AG04449 (cell line): Measurements from ENCODE around the gene CDC14A.

Experiments used
- CTCF ChIA-PET: fragments of 350-600 bp; formaldehyde crosslinking; extraction: SDS; loops from one replicate; lab custom pipeline; 2021; ENCODE audit warnings: antibody characterized with exemption; lab: Yijun Ruan, JAX
- POLR2A ChIA-PET: fragments of 400-600, 350-600 bp; formaldehyde crosslinking; extraction: SDS; loops from one replicate; lab custom pipeline; 2020; ENCODE audit warnings: antibody characterized with exemption, inconsistent platforms; lab: Yijun Ruan, JAX
- DNase-seq: peaks from one replicate; pipeline ENCODE4 v3.0.0-alpha.2; 2010; ENCODE audit warnings: low read depth, low spot score
- H3K4me3 ChIP-seq: 2 replicates; pipeline ENCODE4 v1.5.1; 2011; ENCODE audit warnings: low read depth, mild to moderate bottlenecking, control low read depth, low read length
- TF ChIP-seq, protein P1 (sequence below): IDR thresholded peaks from one replicate; pipeline ENCODE4 v1.5.1; 2011; ENCODE audit warnings: mild to moderate bottlenecking, moderate library complexity, low read length, control low read depth, inconsistent platforms; ENCODE audit not compliant: insufficient read depth; ENCODE audit errors: missing control alignments

Gene CDC14A

GRCh38 chr1:100359139-100359538 lies 6.8 kb downstream of the CDC14A start:
- no peak for DNase-seq
- POLR2A ChIA-PET, result no interaction called here
- CTCF ChIA-PET, result interaction anchor here (0.8 kb wide), 1 partner anchor 168 kb away, joined by 3 read pairs; no protein-coding TSS in a partner anchor
- H3K4me3 ChIP-seq, result no peak overlapping the region
- TF ChIP-seq, protein P1, sequence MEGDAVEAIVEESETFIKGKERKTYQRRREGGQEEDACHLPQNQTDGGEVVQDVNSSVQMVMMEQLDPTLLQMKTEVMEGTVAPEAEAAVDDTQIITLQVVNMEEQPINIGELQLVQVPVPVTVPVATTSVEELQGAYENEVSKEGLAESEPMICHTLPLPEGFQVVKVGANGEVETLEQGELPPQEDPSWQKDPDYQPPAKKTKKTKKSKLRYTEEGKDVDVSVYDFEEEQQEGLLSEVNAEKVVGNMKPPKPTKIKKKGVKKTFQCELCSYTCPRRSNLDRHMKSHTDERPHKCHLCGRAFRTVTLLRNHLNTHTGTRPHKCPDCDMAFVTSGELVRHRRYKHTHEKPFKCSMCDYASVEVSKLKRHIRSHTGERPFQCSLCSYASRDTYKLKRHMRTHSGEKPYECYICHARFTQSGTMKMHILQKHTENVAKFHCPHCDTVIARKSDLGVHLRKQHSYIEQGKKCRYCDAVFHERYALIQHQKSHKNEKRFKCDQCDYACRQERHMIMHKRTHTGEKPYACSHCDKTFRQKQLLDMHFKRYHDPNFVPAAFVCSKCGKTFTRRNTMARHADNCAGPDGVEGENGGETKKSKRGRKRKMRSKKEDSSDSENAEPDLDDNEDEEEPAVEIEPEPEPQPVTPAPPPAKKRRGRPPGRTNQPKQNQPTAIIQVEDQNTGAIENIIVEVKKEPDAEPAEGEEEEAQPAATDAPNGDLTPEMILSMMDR, result no peak

DNA sequence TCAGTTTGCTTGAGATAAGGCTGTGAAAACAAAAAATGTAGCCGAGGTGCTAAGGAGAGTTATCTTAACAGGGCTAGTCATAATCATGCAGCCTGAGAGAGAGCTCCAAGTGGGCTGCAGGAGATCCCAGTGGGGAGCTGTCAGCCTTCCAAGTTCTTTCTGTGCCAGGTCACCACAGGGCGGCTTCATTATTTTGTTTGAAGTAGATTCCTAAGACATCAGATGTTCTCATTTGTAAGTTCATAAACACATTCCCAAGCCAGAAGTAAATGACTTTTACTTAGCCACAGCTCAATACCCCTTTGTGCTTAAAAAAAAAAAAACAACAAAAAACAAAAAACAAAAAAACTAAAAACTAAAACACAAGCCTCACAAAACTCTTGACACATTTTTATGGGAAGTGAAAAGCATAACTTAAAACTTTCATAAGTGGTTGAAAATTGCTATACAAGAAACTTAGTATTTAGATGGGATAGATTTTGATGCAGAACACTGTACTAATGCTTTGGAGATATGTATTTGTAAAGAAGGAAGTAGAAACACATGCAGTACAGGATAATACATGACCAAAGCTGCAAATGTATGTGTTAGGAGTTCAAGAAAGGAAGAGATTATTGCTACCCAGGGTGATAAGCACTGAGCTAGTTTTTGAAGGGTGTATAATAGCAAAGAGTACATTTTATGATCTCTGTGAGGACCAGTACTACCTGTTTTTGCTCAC lies 8.6 kb downstream of the CDC14A start:
- H3K4me3 ChIP-seq, result no peak overlapping the region
- POLR2A ChIA-PET, result no interaction called here
- no peak for DNase-seq
- CTCF ChIA-PET, result no interaction called here
- TF ChIP-seq, protein P1, result no peak

- TF ChIP-seq, protein P1, result no peak
- no peak overlapping the region for H3K4me3 ChIP-seq
- ChIA-PET CTCF (no interaction called here), POLR2A (no interaction called here)
- no peak for DNase-seq
Observed at GRCh38 chr1:100361511-100362089, 9.3 kb downstream of the CDC14A start.

GRCh38 chr1:100362821-100363466 lies 10.6 kb downstream of the CDC14A start:
- H3K4me3 ChIP-seq, result no peak overlapping the region
- no peak for DNase-seq
- TF ChIP-seq, protein P1, result no peak
- CTCF ChIA-PET, result interaction anchor here (1.6 kb wide), 1 partner anchor 10 kb away, joined by 5 read pairs; no protein-coding TSS in a partner anchor
- POLR2A ChIA-PET, result no interaction called here

DNA sequence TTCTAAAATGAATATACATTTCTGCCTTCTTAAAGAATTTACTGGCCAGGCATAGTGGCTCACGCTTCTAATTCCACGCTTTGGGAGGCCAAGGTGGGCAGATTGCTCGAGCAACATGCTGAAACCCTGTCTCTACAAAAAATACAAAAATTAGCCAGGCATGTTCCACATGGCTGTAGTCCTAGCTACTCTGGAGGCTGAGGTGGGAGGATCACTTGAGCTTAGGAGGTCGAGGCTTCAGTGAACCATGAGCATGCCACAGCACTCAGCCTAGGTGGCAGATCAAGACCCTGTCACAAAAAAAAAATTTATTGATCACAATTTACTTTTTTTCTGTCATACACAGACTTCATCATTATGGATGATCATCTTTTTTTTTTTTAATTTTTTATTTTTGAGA lies 11.5 kb downstream of the CDC14A start:
- TF ChIP-seq, protein P1, result no peak
- H3K4me3 ChIP-seq, result no peak overlapping the region
- ChIA-PET POLR2A (no interaction called here), CTCF (no interaction called here)
- DNase-seq, result no peak

DNA sequence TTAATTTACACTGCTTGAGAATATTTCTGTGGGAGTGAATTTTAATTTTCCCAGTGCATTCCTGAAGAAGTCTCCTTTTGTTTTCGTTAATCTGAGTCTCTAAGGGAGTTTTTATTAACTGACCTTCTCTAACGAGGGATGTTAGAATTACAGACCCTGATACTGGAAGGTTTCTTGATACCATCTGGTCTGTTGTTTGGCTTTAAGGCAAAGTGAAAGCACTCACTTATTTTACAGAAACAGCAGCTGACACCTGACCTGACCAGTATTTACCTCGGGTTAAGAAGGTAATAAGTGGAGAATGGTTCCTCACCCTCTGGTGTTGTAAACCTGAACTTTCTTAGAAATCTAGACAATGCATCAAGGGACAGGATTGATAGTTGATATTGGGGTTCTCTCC lies 12.4 kb downstream of the CDC14A start:
- ChIA-PET CTCF (no interaction called here), POLR2A (no interaction called here)
- TF ChIP-seq, protein P1, result no peak

More for the DNA sequence above, 12.4 kb downstream of the CDC14A start:
- no peak overlapping the region for H3K4me3 ChIP-seq
- DNase-seq, result no peak
